Measurements from ENCODE around the gene LRRC28.

LRRC28 gene

GRCh38 chr15:99424131-99424571 is 172.9 kb downstream of the LRRC28 start:
- DNase-seq, result no peak

GRCh38 chr15:99424978-99425656 is 173.8 kb downstream of the LRRC28 start:
- DNase-seq, result peak; percentile 87 to 98

- no peak for DNase-seq
Measured at GRCh38 chr15:99425657-99426301, 174.5 kb downstream of the LRRC28 start.

GRCh38 chr15:99426431-99427105 is 175.3 kb downstream of the LRRC28 start:
- DNase-seq, result no peak

- DNase-seq, result no peak
Measured at GRCh38 chr15:99427210-99427609, 175.9 kb downstream of the LRRC28 start.

- DNase-seq, result no peak
Measured at GRCh38 chr15:99427668-99428361, 176.5 kb downstream of the LRRC28 start.

- no peak for DNase-seq
Measured at GRCh38 chr15:99429681-99430081, 178.4 kb downstream of the LRRC28 start.

GRCh38 chr15:99430881-99431401 is 179.7 kb downstream of the LRRC28 start:
- DNase-seq, result no peak

- no peak for DNase-seq
Measured at GRCh38 chr15:99431661-99432091, 180.4 kb downstream of the LRRC28 start.

GRCh38 chr15:99432271-99433025 is 181.2 kb downstream of the LRRC28 start:
- no peak for DNase-seq

- peak; percentile 67 to 73 for DNase-seq
Measured at GRCh38 chr15:99433026-99433756, 181.9 kb downstream of the LRRC28 start.

- no peak for DNase-seq
Measured at GRCh38 chr15:99433757-99434450, 182.6 kb downstream of the LRRC28 start.

- DNase-seq, result no peak
Measured at GRCh38 chr15:99434506-99435112, 183.3 kb downstream of the LRRC28 start.

GRCh38 chr15:99435113-99435695 is 183.9 kb downstream of the LRRC28 start:
- no peak for DNase-seq

GRCh38 chr15:99435877-99436541 is 184.7 kb downstream of the LRRC28 start:
- DNase-seq, result no peak

- no peak for DNase-seq
Measured at GRCh38 chr15:99436542-99437314, 185.4 kb downstream of the LRRC28 start.

- no peak for DNase-seq
Measured at GRCh38 chr15:99437315-99438223, 186.3 kb downstream of the LRRC28 start.

GRCh38 chr15:99438224-99438585 is 186.9 kb downstream of the LRRC28 start:
- DNase-seq, result no peak
